Measurements from ENCODE around the gene SYT2. TPM values are rescaled to one million over a fixed set of nuclear protein-coding genes. Genes with fewer than 3 reads are reported as not detected.

Gene SYT2
- total RNA-seq, result under 1 TPM in 2 of 4 donors, not detected in 2; 0.23 to 0.59 TPM

DNA sequence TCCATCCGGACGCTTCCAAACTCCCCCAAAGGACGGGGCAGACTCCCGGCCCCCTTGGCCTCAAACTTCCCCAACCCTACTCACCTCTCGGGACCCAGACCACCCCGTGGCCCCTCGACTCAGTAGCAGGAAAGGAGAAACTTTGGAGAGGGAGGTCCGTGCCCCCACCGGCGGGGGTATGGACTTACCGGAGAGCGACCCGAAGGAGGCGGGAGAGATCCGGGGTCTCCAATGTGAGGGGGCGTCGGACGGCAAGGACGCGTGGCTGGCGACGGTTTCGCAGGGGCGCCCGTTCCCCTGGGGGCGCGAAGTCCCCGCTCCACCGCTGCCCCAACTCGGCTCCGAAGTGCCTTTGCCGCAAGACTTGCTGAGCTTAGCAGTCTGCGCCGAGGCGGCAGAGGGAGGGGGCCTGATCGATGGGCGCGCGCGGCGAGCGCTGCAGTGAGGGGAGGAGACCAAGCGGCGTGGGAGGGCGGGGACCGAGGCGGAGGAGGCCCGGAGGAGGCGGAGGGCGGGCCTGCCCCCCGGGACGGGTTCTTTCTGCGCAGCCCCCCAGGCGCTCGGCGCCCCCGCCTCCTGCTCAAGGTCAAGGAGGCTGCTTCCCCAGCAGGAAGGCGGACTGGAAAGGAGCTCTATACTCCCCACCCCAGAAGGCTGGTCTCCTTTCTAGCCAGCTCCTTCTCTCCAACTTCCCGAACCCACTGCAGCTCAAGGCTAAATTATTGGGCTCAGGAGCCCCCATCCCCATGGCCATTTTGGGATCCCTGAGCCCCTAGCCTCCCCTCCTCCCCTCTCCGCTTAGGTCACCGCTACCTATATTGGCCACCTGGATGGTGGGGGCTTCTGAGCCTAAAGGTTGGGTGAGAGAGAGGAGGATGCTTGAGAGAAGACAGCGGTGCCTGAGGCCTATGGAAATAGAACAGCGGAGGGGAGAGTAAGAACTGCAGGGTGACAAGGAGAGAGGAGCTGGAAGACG is at the start of gene SYT2:
Gene SYT2 (minus strand): TSS at position 385 of the 976 bp plus-strand sequence. CDS start 104,682 bp downstream, outside the sequence.
- Histone ChIP-seq H3K9me3 (no peaks in the 10 kb centered on the region), H3K36me3 (no peaks in the 10 kb centered on the region), H3K27ac (no peak within 1 kb of the TSS), H3K27me3 (peaks cover 65% of the 10 kb centered on the region), H3K4me1 (peaks cover 0 to 18% (median 17%) of the 10 kb centered on the region in 3 donors), H3K4me3 (peak within 1 kb of the TSS; percentile 1 to 45)
- TF ChIP-seq EP300 (IDR thresholded peaks at IDR 0.05), result no peak
- no peak for TF ChIP-seq POLR2AphosphoS5 (IDR thresholded peaks at IDR 0.05)
- TF ChIP-seq CTCF (IDR thresholded peaks at IDR 0.05), result no peak
- TF ChIP-seq POLR2A (IDR thresholded peaks at IDR 0.05), result no peak
- 0 to 45% methylated on average over 3 to 10 of the region's 64 CpGs for WGBS, 2 donors (ENCODE audit: low coverage in 1 of 2)
- ATAC-seq, result peak; percentile 37

- Histone ChIP-seq H3K4me1 (peaks cover 0 to 7% (median 0%) of the 10 kb centered on the region in 3 donors), H3K4me3 (no peak overlapping the region), H3K27ac (no peak overlapping the region), H3K36me3 (peaks cover 0 to 97% of the 10 kb centered on the region in 2 donors), H3K27me3 (no peaks in the 10 kb centered on the region), H3K9me3 (no peaks in the 10 kb centered on the region)
- 74% methylated on average over 2 of the region's 2 CpGs for WGBS, 2 donors (ENCODE audit: low coverage in 1 of 2)
- TF ChIP-seq CTCF (IDR thresholded peaks at IDR 0.05) (no peak), POLR2A (IDR thresholded peaks at IDR 0.05) (no peak), EP300 (IDR thresholded peaks at IDR 0.05) (no peak), POLR2AphosphoS5 (IDR thresholded peaks at IDR 0.05) (no peak)
- no peak for ATAC-seq
Measured at GRCh38 chr1:202756391-202756790, 46.1 kb upstream of the SYT2 start.

- no peaks in the 10 kb centered on the region for H3K4me1 ChIP-seq
- no peak for TF ChIP-seq POLR2AphosphoS5 (IDR thresholded peaks at IDR 0.05)
- H3K9me3 ChIP-seq, result no peaks in the 10 kb centered on the region
- no peak for ATAC-seq
- H3K4me3 ChIP-seq, result no peak overlapping the region
- H3K27me3 ChIP-seq, result no peaks in the 10 kb centered on the region
- peaks cover 0 to 97% of the 10 kb centered on the region in 2 donors for H3K36me3 ChIP-seq
- H3K27ac ChIP-seq, result no peak overlapping the region
- WGBS, 2 donors (ENCODE audit: low coverage in 1 of 2), result 84 to 92% methylated on average over 2 of the region's 2 CpGs
Measured at GRCh38 chr1:202754293-202754692, 44.0 kb upstream of the SYT2 start.

DNA sequence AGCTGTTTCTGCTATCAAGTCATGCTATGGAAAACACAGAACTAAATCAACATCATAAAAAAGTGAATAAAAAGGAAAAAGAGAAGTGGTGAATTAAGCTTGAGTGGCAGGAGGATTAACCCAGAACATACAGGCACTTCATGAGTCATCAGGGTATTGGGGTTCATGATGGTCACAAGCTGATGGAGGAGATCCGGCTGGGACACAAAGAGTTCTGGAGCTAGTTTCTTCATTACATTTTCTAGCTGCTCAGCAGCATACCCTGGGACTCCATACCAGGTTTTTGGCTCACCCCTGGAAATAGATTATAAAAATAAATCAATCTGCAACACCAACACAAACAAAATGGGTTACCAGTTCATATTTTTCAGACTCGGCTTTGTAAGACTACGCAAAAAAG is 42.5 kb upstream of the SYT2 start:
- TF ChIP-seq POLR2AphosphoS5 (IDR thresholded peaks at IDR 0.05), result no peak
- TF ChIP-seq POLR2A (IDR thresholded peaks at IDR 0.05), result no peak
- no peak for TF ChIP-seq CTCF (IDR thresholded peaks at IDR 0.05)
- no peak for TF ChIP-seq EP300 (IDR thresholded peaks at IDR 0.05)
- Histone ChIP-seq H3K27me3 (no peaks in the 10 kb centered on the region), H3K4me3 (no peak overlapping the region), H3K27ac (no peak overlapping the region), H3K4me1 (no peaks in the 10 kb centered on the region), H3K9me3 (no peaks in the 10 kb centered on the region), H3K36me3 (peaks cover 0 to 93% of the 10 kb centered on the region in 2 donors)
- no peak for ATAC-seq
- WGBS, 2 donors (ENCODE audit: low coverage in 1 of 2), result 45 to 60% methylated on average over 3 of the region's 3 CpGs

DNA sequence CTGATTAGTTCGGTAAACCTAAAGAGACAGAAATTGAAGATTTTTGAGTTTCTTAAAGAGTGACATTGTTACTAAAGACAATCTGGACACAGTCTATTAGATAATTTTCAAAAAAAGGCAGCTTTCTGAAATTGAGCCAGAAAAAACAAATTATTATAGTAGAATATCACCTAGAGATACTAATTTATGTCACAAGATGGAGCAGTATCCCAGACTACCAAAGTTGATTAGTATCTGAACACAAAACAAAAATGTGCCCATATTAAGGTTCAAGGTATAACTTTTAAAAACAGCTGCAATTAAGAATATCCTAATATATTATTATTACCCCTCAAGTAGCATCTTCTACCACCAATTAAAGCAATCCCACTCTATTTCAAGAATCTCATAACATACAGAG is 40.5 kb upstream of the SYT2 start:
- no peak overlapping the region for H3K4me3 ChIP-seq
- no peaks in the 10 kb centered on the region for H3K4me1 ChIP-seq
- ATAC-seq, result no peak
- 81 to 85% methylated on average over 1 of the region's 1 CpG for WGBS, 2 donors (ENCODE audit: low coverage in 1 of 2)
- H3K9me3 ChIP-seq, result no peaks in the 10 kb centered on the region
- no peaks in the 10 kb centered on the region for H3K27me3 ChIP-seq
- no peak for TF ChIP-seq CTCF (IDR thresholded peaks at IDR 0.05)
- TF ChIP-seq POLR2A (IDR thresholded peaks at IDR 0.05), result no peak
- no peak for TF ChIP-seq EP300 (IDR thresholded peaks at IDR 0.05)
- no peak for TF ChIP-seq POLR2AphosphoS5 (IDR thresholded peaks at IDR 0.05)
- peaks cover 0 to 82% of the 10 kb centered on the region in 2 donors for H3K36me3 ChIP-seq
- H3K27ac ChIP-seq, result no peak overlapping the region

Measured in gastroesophageal sphincter (tissue), 4 donors.